Body of pancreas (tissue), 4 donors: ENCODE data around the gene ETFA.

Experiments
- CTCF ChIP-seq, 7 experiments: fragments of 450-650 bp in 4 of 7; fragments of 200-600 bp in 3 of 7; sonication (generic) in 3 of 7; IDR thresholded peaks; one replicate each; pipeline ENCODE4 v1.5.1; 2016 to 2019; ENCODE audit warnings: antibody characterized with exemption in 7 of 7
- POLR2A ChIP-seq, 3 donors: fragments of 450-650 bp; IDR thresholded peaks; one replicate each; pipeline ENCODE4 v1.6.1; 2016; ENCODE audit warnings: antibody characterized with exemption in 3 of 3, mild to moderate bottlenecking in 2 of 3

- no peak for TF ChIP-seq CTCF (IDR thresholded peaks at IDR 0.05)
- no peak for TF ChIP-seq POLR2A (IDR thresholded peaks at IDR 0.05)
Observed at GRCh38 chr15:76245072-76245610, 66.1 kb downstream of the ETFA start.
